Cardiac muscle cell (in vitro differentiated cells and primary cell): ENCODE measurements around the gene RAB4B. TPM values are rescaled to one million over a fixed set of nuclear protein-coding genes. Genes with fewer than 3 reads are reported as not detected.
"Not testable (repeated sequence)": the region's sequence is repeated elsewhere in the genome, so short reads cannot be mapped to it uniquely, and the experiment has no call there.

Source experiments
- DNase-seq, 2 donors: peaks; one replicate each; pipeline versions ENCODE4 v3.0.0 to v3.0.0-alpha.2; 2010 to 2017; ENCODE audit warnings: low read depth in 1 of 2, low spot score in 1 of 2
- H3K27ac ChIP-seq: fragments of 200-600 bp; sonication (generic); 2 replicates; pipeline ENCODE4 v1.5.1; 2016
- H3K27me3 ChIP-seq: fragments of 200-600 bp; sonication (generic); 2 replicates; pipeline ENCODE4 v1.6.0; 2016; ENCODE audit warnings: control low read depth
- H3K36me3 ChIP-seq: fragments of 200-600 bp; sonication (generic); 2 replicates; pipeline ENCODE4 v1.5.1; 2016; ENCODE audit warnings: control low read depth
- H3K4me1 ChIP-seq: fragments of 200-600 bp; sonication (generic); 2 replicates; pipeline ENCODE4 v1.8.1; 2017; ENCODE audit warnings: low read depth, mild to moderate bottlenecking, mixed run types
- H3K4me3 ChIP-seq: fragments of 200-600 bp; sonication (generic); 2 replicates; pipeline ENCODE4 v1.5.1; 2016; ENCODE audit warnings: mild to moderate bottlenecking
- H3K9me3 ChIP-seq: fragments of 200-600 bp; sonication (generic); 2 replicates; pipeline ENCODE4 v1.5.1; 2017; ENCODE audit warnings: low read depth, mild to moderate bottlenecking, control low read depth
- polyA plus RNA-seq: library from polyadenylated mRNA; unstranded; fragments of >200 nt; fragmentation: Nextera tagmentation; extraction: Ambion mirVana; gene quantifications from 2 replicates; pipeline ENCODE4 v1.2.1, GENCODE V29; 2016
- total RNA-seq: library from RNA; depleted of rRNA; stranded (reverse); fragments of >200 nt; gene quantifications from 2 replicates; pipeline ENCODE4 v1.2.3, GENCODE V29; 2016
- TF ChIP-seq, protein P1 (sequence below): IDR thresholded peaks from 2 replicates; pipeline ENCODE4 v1.5.1; 2012; ENCODE audit warnings: low read depth, mild to moderate bottlenecking, low read length

The RAB4B gene
- total and polyA plus RNA-seq, 2 experiments from 2014 or later = 15.8 to 38.9 TPM

DNA sequence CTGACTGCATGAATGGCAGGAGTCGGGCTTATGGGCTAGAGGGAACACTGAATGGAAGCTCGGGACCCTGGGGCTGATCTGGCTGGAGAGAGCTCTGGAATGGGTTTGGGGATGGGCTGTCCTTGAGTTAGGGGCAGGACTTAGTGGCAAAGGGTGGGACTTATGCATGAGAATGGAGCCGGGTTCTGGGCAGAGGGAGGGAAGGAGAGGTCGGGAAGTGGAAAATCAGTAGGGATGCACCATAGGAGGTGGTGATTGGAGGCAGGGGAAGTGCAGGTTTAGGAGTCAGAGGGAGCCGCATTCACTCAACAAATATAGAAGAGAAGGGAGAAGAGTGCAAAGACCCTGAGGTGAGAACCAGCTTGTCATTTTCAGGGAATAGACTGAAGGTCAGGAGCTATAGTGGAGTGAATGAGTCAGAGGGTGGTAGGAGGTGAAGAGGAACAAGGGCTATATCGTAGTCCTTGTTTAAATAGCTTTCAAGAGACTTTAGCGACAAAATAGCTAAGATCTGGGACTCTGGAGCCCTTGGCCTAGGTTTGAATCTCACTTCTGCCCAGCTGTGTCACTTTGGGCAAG lies 748 bp downstream of the RAB4B start:
- no peaks in the 10 kb centered on the region for H3K36me3 ChIP-seq
- no peaks in the 10 kb centered on the region for H3K4me1 ChIP-seq
- no peaks in the 10 kb centered on the region for H3K9me3 ChIP-seq
- peak overlapping the region; percentile 87 for H3K27ac ChIP-seq
- DNase-seq = peak in 1 of 2 donors; percentile 96
- peak overlapping the region; percentile 54 for H3K4me3 ChIP-seq
- TF ChIP-seq, protein P1, sequence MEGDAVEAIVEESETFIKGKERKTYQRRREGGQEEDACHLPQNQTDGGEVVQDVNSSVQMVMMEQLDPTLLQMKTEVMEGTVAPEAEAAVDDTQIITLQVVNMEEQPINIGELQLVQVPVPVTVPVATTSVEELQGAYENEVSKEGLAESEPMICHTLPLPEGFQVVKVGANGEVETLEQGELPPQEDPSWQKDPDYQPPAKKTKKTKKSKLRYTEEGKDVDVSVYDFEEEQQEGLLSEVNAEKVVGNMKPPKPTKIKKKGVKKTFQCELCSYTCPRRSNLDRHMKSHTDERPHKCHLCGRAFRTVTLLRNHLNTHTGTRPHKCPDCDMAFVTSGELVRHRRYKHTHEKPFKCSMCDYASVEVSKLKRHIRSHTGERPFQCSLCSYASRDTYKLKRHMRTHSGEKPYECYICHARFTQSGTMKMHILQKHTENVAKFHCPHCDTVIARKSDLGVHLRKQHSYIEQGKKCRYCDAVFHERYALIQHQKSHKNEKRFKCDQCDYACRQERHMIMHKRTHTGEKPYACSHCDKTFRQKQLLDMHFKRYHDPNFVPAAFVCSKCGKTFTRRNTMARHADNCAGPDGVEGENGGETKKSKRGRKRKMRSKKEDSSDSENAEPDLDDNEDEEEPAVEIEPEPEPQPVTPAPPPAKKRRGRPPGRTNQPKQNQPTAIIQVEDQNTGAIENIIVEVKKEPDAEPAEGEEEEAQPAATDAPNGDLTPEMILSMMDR = no peak
- no peaks in the 10 kb centered on the region for H3K27me3 ChIP-seq

GRCh38 chr19:40780582-40780981 lies 2.5 kb downstream of the RAB4B start:
- TF ChIP-seq, protein P1 = no peak
- H3K4me1 ChIP-seq = no peaks in the 10 kb centered on the region
- DNase-seq = no peak

DNA sequence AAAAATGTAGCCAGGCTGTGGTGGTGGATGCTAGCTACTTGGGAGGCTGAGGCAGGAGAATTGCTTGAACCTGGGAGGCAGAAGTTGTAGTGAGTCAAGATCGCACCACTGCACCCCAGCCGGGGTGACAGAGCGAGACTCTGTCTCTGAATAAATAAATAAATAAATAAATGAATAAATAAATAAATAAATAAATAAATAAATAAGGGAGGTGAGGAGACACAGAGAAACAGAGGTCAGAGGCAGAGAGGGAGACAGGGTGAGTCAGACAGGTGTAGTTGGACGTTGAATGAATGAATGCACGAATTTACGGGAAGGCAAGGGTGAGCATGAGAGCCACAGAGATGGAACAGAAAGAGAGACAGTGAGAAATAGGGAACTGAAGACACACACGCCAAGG lies 3.1 kb downstream of the RAB4B start:
- Histone ChIP-seq H3K9me3 (no peaks in the 10 kb centered on the region), H3K27ac (no peak overlapping the region), H3K4me3 (no peak overlapping the region), H3K4me1 (no peaks in the 10 kb centered on the region), H3K36me3 (no peaks in the 10 kb centered on the region), H3K27me3 (no peaks in the 10 kb centered on the region)
- TF ChIP-seq, protein P1 = no peak
- no peak for DNase-seq

More at GRCh38 chr19:40780582-40780981, 2.5 kb downstream of the RAB4B start:
- H3K27me3 ChIP-seq = no peaks in the 10 kb centered on the region
- no peak overlapping the region for H3K27ac ChIP-seq
- H3K4me3 ChIP-seq = no peak overlapping the region
- H3K36me3 ChIP-seq = no peaks in the 10 kb centered on the region
- H3K9me3 ChIP-seq = no peaks in the 10 kb centered on the region

DNA sequence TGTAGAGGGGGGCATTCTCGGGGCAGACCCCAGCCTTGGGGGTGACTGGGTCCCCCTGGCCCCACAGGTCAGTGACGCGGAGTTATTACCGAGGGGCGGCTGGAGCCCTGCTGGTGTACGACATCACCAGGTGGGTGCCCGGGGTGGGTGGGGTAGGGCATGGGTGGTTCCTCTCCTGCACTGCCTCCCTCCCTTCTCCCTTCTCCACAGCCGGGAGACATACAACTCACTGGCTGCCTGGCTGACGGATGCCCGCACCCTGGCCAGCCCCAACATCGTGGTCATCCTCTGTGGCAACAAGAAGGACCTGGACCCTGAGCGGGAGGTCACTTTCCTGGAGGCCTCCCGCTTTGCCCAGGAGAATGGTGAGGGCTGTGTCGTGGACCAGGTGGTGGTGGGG lies 5.7 kb downstream of the RAB4B start:
- TF ChIP-seq, protein P1 = no peak
- Histone ChIP-seq H3K27me3 (no peaks in the 10 kb centered on the region), H3K36me3 (no peaks in the 10 kb centered on the region), H3K4me1 (no peaks in the 10 kb centered on the region), H3K9me3 (no peaks in the 10 kb centered on the region), H3K27ac (no peak overlapping the region), H3K4me3 (no peak overlapping the region)
- DNase-seq = no peak

GRCh38 chr19:40784146-40784545 lies 6.1 kb downstream of the RAB4B start:
- not testable (repeated sequence) for H3K4me3 ChIP-seq, H3K4me1 ChIP-seq, H3K27me3 ChIP-seq, H3K27ac ChIP-seq, DNase-seq, H3K9me3 ChIP-seq, H3K36me3 ChIP-seq

DNA sequence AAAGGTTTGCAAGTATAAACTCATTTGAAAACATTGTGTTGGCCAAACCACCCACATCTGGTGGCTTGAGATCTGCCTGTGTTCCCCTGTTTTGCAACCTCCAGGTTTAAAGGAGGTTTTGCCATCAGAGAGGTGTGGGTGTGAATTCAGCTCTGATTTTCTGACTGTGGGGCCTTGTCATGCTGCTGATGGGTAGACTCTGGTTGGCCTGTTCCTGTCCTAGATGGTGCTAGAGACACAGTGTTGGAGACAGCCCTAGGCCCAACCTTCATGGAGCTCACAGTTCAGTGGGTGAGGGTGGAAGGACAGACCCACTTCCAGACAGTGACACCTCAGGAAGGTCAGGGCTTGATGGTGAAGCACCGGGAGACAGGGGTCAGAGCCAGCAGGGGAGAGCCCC lies 7.5 kb downstream of the RAB4B start:
- H3K27me3 ChIP-seq = no peaks in the 10 kb centered on the region
- no peaks in the 10 kb centered on the region for H3K4me1 ChIP-seq
- no peaks in the 10 kb centered on the region for H3K36me3 ChIP-seq
- H3K4me3 ChIP-seq = no peak overlapping the region
- H3K27ac ChIP-seq = no peak overlapping the region
- no peak for DNase-seq
- TF ChIP-seq, protein P1 = no peak
- H3K9me3 ChIP-seq = no peaks in the 10 kb centered on the region
